Measurements from ENCODE around the gene CLDN19.
"Not testable (repeated sequence)": the region's sequence is repeated elsewhere in the genome, so short reads cannot be mapped to it uniquely, and the experiment has no call there.

The CLDN19 gene

DNA sequence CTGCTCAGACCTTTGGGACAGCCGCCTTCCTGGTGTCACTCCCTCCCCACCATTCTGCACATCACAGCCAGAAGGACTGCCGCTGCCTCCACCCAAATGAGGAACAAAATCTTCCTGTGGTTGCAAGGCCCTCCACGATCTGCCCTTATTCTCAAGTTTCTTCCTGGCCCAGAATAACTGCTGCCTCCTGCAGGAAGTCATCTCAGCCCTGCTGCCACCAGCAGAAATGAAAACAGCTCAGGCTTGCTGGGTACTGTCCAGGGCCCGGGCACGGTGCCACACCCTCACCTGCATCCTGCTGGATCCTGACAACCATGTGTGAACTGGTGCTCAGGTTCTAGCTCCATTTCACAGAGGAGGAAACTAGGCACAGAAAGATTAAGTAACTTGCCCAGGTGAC, 2.8 kb downstream of the CLDN19 start:
- DNase-seq: no peak

DNA sequence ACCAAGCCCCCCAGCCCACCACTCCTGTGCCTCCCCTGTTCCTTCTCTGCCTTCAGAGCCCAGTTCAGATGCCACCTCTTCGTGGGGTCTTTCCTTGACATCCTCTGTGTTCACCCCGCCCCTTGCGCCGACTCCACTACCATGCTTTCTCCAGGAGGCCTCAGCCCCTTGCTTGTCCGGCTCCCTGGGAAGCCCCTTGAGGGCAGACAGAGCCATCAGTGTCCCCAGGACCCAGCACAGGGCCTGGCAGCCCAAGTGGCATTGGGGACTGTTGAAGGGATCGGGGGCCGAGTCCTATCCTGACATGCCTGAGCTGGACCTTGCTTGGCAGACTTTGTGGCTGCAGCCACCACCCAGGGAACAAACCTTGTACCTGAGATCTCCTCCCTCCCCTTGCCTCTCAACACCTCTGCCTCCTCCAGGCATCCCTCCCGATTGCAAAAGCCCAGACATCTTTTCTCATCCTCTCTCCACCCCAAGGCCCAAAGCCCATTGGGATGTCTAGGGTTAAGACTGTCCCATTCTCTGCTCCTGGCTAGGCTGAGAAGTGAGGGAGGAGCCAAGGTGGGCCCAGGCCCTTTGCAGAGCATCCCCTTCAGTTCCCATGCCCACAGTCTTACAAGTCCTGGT, 3.4 kb downstream of the CLDN19 start:
- no peak for DNase-seq

DNA sequence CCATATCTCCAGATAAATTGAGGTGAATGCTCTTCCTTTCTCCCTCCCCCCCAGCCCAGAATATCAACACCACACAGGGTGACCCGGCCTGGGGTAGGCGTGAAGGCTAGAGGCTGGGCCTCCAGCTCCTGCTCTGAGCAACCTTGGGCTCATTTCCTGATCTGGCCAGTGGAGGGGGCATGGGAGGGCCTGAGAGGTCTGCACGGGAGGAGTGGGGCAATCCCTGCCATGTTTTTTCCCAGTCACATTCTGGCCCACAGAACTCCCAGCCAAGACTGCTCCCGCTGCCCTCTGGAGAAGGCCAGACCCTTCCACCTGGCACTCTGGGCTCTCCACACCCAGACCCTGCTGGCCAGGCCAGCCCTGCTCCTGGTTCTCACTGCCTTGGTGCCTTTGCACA, 3.9 kb downstream of the CLDN19 start:
- no peak for DNase-seq

DNA sequence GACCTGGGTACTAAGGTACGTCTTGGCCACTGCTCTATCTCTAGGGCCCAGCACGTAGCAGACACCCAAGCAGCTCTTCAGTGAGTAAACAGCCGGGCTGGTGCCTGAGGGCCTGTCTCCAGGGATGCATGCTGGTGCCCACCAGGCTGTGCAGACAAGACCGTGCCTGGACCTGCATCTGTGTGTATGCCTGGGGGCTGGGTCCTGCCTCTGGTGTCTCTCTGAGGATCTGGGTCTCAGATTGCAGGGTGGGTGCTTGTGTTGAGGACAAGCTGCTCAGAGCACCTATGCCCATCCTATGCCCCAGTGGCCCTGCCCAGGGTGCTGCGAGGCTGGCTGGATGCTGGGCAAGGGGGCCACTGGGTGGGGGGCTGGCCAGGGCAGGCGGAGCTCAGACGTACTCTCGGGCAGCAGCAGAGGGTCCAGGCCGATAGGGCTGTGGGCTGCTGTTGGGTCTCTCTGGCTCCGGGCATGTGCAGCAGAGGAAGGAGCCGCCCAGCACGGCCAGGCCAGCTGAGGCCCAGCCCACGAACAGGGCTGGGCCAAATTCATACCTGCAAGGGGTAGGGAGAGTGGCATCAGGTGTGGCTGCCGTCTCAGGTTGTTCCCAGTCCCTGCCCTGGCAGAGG, 4.4 kb downstream of the CLDN19 start:
- no peak for DNase-seq

DNA sequence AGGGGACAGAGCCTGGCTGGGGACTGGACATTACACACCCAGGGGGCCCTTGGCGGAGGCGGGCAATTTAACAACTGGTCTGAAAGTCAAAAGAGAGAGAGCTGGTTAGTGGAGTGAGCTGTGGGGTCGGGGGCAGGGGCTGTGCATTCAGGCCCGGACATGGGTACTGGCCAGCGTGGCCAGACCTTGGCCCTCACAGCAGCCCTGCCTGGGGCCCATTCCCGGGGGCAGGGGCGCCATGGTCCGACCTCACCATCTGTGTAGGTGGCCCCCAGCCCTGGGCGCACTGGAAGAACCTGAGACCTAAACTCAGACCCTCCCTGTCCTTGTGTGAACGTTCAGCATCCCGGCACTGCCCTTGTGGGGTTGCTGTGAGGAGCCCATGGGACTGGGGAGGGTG, 5.0 kb downstream of the CLDN19 start:
- no peak for DNase-seq

DNA sequence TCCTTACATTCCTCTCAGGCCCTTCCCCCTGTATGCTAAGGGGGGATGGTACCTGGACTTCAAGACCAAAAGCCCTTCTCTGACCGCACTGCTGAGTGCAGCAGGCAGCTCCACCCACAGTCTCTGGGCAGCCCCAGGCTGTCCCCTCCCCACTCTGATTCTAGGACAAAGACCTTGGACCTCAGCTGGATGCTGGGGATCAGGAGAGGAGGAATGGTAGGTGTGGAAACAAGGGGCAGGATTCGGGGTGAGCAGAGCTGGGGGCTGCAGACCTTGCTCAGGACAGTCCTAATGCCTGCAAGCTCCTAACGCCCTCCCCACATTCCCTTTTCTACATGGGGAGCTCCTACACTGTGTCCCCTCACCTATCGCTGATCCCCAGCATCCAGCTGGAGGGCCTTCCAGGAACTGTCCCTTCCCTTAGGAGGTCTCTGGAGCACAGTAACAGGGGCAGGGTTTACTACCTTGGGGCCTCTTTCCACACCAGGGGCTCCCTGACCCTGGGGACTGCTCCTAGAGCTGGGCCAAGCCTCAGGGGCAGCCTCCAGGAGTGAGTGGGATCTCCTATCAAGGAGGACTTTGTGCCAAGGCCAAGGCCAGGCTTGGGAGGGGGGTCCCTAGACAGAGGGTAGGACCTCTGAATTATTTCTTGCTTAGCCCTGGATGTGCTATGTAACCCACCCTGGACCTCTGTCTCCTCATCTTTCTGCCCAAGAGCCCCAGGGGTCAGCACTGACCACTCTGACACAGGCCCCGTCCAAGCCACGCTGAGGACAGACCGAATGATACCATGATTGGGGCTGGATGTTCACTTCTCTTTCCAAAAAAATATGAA, 5.6 kb downstream of the CLDN19 start:
- DNase-seq: no peak

DNA sequence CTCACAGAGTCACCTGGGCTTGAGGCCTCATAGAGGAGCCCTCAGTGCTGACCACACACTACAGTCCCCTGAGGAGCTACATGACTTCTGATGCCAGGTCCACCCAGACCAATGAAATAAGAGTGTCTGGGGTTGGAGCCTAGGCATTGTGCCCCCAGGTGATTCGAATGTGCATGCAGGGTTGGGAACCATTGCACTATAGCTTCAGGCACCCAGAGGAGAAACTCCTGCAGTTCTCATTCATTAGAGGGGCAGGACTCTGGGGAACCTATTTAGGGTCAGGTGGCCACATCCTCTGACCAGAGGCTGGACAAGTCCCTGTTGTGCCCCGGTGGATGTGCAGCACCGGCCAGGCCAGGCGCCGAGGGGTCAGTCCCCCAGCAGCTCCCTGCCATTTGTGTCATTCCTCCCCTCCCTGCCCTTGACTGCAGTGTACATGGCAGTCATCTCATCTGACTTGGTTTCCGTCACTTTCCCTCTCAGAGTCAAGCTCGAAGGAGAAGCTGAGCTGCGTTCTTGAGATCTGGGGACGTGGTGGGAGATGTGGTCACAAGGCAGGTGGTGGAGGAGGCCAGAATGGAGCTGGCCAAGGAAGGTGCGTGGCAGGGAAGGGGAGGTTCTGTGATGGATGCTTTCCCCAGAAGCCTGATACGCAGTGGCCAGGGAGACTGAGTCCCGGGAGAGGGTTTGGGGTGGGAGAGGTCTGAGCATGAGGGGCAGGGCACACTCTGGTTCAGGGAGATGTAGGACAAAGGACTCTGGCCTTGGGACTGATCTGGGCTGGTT, 6.4 kb downstream of the CLDN19 start:
- no peak for DNase-seq

DNA sequence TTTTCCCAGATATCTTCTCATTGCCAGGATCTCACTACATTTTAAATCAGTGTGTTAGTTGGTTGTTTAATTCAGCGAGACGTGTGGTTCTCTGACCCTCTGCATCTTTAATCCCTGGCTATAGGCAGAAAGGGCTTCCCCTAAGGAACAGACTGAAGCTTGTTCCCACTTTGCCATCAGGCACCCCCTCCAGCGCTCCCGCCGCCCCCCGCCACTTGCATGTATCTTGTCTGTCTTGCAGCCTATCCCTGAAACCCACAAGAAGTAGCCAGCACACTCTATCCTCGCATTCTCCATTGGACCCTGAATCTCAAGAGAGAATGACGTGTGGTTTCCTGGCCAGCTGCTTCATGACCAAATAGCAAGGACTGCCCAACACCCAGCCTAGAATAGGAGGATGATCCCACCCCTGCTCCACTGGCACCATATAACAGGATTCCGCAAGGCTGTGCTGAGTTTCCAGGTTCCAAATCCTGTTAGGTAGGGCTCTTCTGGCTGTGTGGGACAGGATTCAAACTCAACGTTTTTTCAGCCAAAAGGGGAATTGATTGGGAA, 7.8 kb downstream of the CLDN19 start:
- no peak for DNase-seq

DNA sequence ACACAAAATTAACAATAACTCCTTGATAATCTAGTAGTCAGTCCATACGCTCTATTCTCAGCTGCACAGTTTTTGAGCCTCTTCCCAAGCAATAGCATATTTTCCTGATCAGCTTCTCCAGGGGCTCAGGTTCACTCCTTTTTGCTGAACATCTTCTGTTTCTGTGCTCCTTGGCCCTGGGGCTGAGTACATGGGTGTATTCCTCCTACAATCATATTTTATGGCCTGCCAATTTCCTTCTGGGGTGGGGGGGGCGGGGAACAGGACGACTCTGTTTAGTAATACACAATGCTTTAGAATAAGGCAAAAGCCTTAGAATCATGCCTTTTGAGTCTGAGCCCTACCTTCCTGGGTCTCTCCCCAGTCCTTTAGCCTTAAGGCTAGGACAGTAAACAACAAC, 8.5 kb downstream of the CLDN19 start:
- no peak for DNase-seq

DNA sequence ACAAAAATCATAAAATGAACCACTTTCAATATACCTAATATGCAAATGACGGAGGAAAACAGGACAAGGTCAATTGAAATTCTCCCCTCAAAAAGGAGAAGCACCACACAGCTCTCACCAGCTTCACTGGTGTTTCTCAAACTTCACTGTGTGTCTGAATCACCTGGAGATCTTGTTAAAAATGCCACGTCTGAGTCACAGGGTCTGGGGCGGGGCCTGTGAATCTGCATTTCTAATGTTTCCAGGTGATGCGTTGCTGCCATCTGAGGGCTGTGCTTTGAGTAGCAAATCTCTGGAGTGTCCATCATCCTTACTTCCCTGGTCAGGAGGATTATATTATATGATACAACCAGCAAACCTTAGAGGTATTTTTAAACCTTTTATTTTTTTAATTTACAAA, 9.0 kb downstream of the CLDN19 start:
- peak; percentile 23 for DNase-seq

DNA sequence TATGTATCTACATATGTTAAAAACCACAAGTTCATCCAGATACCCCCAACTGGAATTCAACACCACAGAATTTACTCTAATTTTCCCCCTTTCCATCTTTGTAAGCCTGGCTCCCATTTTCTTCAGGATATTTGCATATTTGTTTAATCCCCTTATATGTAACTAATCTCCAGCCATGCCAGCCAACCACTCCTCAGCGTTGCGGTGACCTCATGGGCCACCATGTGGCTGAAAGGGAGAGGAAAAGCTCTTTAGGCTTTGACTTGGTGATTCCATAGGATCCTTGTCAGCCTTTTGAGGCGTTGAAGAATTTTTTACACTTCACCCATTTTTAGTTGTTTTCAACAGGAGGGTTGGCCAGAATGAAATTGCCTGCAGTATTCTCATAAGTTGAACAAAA, 10.0 kb downstream of the CLDN19 start:
- DNase-seq: no peak

DNA sequence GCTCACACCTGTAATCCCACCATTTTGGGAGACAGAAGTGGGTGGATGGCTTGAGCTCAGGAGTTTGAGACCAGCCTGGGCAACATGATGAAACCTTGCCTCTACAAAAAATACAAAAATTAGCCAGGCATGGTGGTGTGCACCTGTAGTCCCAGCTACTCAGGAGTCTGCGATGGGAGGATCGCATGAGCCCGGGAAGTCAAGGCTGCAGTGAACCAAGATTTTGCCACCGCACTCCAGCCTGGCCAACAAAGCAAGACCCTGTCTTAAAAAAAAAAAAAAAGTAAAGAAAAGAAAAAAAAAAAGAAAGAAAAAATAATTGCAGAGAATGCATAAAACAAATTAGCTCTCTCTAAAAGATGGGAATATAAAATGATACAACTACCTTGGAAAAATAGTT, 14.2 kb downstream of the CLDN19 start:
- not testable (repeated sequence) for DNase-seq

DNA sequence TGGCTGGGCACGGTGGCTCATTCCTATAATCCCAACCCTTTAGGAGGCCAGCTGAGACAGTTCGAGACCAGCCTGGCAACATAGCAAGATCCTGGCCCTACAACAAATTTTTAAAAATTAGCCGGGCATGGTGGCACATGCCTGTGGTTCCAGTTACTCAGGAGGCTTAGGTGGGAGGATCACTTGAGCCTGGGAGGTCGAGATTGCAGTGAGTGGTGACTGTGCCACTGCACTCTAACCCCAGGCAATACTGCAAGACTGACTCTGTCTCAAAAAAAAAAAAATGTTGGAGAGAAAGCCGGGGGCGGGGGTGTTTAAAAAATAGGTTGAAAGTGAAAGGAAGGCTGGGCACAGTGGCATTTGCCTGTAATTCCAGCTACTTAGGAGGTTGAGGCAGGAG, 16.5 kb downstream of the CLDN19 start:
- DNase-seq: no peak

DNA sequence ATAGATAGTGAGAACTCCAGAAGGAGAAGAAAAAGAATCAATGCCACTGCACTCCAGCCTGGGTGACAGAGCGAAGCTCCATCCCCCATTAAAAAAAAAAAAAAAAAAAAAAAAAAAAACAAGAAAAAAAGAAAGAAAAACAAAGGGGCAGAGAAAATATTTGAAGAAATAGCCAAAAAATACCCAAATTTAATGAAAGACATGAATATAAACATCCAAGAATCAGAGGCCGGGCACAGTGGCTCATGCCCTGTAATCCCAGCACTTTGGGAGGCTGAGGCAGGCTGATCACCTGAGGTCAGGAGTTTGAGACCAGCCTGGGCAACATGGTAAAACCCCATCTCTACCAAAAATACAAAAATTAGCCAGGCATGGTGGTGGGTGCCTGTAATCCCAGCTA, 17.6 kb downstream of the CLDN19 start:
- not testable (repeated sequence) for DNase-seq

DNA sequence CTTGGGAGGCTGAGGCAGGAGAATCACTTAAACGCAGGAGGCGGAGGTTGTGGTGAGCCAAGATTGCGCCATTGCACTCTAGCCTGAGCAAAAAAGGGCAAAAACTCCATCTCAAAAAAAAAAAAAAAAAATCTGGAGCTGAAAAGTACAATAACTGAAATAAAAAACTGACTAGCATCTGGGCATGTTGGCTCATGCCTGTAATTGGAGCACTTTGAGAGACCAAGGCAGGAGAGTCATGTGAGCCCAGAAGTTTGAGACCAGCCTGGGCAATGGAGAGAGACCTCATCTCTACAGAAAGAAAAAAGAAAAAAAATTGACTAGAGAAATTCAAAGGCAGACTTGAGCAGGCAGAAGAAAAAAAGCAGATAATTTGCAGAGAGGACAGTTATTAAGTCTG, 18.1 kb downstream of the CLDN19 start:
- DNase-seq: no peak

DNA sequence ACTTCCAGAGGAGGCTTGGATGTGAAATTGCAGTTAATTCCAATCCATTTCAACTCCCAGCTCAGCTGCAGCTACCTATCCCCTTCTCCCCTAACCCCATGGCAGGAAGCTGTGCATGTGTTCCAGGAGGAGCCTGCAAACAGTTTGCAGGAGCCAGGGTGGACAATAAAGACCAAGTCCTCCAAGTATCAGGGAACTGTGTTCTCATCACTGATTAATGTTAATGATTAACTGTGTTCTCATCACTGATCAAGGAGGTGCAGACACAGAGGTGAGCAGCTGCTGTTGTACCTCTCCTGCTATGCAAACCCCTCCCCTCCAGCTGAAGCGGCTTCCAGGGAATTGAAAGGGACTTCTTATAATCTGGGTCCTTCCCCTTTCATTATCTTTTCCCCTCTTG, 19.2 kb downstream of the CLDN19 start:
- no peak for DNase-seq

DNA sequence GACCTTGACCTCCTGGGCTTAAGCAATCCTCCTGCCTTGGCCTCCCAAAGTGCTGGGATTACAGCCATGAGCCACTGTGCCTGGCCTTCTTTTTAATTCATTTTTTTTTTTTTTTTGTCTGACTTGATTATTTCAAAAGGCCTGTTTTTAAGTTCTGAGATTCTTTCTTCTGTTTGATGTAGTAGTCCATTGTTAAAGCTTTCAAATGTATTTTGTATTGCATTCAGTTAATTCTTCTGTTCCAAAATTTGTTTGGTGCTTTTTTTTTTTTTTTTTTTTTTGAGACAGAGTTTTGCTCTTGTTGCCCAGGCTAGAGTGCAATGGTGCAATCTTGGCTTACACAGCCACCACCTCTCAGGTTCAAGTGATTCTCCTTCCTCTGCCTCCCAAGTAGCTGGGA, 25.6 kb downstream of the CLDN19 start:
- not testable (repeated sequence) for DNase-seq

DNA sequence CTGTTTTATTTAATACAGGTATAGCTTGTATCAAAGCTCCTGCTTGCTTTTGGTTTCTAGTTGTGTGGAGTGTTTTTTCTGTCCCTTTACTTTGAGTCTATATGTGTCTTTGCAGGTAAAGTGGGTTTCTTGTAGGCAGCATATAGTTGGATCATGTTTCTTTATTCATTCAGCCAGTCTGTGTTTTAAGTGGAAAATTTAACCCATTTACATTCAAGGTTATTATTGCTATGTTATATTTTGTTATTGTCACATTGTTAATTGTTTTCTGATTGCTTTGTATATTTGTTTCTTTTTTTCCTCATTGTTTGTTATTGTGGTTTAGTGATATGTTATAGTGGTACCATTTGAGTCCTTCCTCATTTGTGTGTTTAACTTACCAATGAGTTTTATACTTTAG, 26.7 kb downstream of the CLDN19 start:
- no peak for DNase-seq

DNA sequence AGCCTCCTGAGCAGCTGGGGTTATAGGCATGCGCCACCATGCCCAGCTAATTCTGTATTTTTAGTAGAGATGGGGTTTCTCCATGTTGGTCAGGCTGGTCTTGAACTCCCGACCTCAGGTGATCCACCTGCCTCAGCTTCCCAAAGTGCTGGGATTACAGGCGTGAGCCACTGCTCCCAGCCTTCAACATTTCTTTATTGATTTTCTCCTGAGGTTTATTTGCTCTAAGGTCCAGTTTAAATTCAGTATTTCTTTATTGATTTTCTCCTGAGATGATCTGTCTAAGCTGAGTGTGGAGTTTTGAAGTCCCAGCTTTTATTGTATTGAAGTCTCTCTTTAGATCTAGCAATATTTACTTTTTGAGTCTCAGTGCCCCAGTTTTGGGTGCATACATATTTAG, 27.2 kb downstream of the CLDN19 start:
- DNase-seq: not testable (repeated sequence)

DNA sequence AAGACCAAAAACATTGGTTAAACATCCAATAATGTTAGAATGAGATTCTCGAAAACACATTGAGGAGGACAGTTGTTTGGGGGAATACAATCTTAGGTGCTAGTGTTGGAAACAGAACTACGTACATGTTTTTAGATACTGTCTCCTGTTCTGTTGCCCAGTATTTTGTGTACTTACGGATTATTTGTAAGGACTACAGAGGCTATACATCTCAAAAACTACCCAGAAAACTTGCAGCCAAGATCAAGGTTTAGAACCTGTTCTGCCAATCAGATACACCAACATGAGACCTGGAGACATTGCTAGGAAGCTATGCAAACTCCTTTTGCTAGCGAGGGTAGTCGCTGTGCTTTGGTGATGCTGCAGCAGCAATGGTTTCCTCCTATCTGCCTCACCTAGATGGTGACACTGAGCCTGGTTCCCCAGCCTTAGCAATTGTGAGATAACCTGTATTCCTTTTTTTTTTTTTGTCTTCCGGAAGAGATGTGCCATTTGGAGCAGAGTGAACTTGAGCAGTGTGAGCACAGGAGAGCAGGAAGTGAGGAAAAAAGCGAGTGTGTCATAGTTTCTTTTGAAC, 36.1 kb downstream of the CLDN19 start:
- no peak for DNase-seq

DNA sequence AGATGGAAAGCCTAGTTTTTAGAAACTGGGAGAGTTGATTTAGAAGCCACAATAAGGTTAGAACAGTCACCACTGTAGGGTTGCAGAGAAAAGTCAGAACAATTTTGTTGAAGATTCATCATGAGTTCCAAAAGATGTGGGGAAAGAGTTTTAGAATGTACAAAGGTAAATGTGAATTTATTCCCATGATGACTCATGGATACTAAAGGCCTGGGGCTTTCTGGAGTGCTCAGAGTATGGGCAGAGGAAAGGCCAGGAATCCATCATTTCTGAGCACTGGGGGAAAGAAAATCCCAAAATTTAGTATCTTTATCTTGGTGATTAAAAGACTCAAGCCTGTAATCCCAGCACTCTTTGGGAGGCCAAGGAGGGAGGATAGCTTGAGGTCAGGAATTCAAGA, 40.0 kb downstream of the CLDN19 start:
- DNase-seq: no peak

DNA sequence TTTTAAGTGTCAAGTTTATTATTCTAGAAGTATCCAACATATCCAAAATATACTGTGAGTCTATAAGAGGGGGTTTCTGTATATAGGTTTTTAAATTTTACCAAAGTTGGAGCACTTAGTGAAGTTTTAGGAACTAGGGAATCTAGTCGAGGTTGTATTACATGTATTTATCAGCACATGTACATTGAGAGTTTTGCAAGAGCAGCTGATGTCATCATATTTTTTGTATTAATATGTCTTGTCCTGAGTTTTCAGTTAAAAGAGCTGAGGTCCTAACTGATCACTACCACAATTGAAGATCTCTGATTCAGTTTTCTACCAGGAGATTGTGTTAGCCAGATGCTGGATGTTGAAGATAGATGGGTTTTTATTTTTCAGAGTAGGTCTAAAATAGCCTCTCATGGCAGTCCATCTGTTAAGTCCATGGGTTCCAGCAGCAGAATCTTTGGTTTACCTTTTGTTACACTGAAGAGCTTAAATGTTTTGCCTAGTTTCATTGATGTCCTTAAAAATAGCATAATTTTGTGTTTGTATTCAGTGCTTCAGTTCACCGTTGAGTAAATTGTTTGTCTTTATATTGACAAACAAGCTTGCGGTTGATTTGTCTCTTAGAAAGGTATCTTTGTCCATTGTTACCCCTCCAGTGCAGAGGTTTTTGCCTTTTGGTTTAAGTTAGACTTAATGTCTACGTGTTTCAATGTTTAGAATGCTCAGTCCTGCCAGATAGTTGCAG, 41.8 kb downstream of the CLDN19 start:
- no peak for DNase-seq
